HepG2 (cell line): Measurements from ENCODE around the gene LRRC74B.

Experiments
- EP300 ChIP-seq, 3 experiments: sonication (generic) in 1 of 3; formaldehyde crosslinking in 1 of 3; IDR thresholded peaks; 2 replicates each; pipeline versions ENCODE4 v1.5.1 to v1.6.1; 2011 to 2020; ENCODE audit warnings: low read depth in 2 of 3, low read length in 2 of 3, borderline replicate concordance in 1 of 3, improper control_type of control experiment in 1 of 3, mild to moderate bottlenecking in 1 of 3, missing genetic modification reagents in 1 of 3, moderate library complexity in 1 of 3
- FOSL2 ChIP-seq: sonication (generic); formaldehyde crosslinking; IDR thresholded peaks from 2 replicates; pipeline ENCODE4 v1.4.0; 2020; ENCODE audit warnings: missing genetic modification reagents
- FOXK2 ChIP-seq: fragments of 450-650 bp; IDR thresholded peaks from 2 replicates; pipeline ENCODE4 v1.6.1; 2016
- TF ChIP-seq, protein P1 (sequence below): sonication (generic); formaldehyde crosslinking; IDR thresholded peaks from 2 replicates; pipeline ENCODE4 v1.5.0; 2020; ENCODE audit warnings: mild to moderate bottlenecking, missing genetic modification reagents, moderate library complexity

DNA sequence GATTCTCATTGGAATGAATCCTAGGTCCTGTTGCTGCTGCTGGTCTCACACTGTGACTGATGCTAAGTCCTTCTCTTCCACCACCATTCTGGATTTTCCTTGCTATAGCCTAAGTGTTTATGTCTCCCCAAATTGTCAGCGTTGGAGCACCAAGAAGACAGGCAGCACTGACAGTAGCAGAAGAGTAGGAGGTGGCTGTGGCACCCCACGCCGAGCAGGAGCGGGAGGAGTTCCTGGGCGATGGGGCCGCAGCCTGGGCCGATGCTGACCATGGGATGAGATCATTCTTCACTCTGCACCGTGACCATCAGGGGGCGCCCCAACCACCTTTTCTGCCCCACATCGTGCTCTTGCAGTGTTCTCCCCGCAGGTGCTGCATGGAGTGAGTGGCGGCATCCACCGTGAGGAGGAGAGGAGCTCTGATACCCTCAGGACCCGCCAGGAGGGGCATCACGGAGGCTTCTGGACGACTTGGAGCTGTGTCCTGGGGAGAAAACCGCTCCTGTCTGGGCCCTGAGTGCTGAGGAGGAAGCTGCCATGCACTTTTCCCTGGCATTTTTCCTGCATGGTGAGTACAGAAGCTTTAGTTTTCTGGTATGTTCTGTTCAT lies 57.0 kb downstream of the LRRC74B start:
- TF ChIP-seq FOXK2 (no peak), EP300 (IDR thresholded peaks at IDR 0.05; ENCODE audit: low read depth in 2 of 2, low read length in 2 of 2) (no peak), EP300 (CRISPR knock-in tag; IDR thresholded peaks at IDR 0.05; ENCODE audit: borderline replicate concordance) (no peak), FOSL2 (CRISPR knock-in tag) (0 out of 2 replicates have a peak, but pooled peaks have one; percentile 24)
- TF ChIP-seq, protein P1, sequence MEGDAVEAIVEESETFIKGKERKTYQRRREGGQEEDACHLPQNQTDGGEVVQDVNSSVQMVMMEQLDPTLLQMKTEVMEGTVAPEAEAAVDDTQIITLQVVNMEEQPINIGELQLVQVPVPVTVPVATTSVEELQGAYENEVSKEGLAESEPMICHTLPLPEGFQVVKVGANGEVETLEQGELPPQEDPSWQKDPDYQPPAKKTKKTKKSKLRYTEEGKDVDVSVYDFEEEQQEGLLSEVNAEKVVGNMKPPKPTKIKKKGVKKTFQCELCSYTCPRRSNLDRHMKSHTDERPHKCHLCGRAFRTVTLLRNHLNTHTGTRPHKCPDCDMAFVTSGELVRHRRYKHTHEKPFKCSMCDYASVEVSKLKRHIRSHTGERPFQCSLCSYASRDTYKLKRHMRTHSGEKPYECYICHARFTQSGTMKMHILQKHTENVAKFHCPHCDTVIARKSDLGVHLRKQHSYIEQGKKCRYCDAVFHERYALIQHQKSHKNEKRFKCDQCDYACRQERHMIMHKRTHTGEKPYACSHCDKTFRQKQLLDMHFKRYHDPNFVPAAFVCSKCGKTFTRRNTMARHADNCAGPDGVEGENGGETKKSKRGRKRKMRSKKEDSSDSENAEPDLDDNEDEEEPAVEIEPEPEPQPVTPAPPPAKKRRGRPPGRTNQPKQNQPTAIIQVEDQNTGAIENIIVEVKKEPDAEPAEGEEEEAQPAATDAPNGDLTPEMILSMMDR = peak; percentile 93
